ENCODE data around the gene C1orf50.

C1orf50 gene

DNA sequence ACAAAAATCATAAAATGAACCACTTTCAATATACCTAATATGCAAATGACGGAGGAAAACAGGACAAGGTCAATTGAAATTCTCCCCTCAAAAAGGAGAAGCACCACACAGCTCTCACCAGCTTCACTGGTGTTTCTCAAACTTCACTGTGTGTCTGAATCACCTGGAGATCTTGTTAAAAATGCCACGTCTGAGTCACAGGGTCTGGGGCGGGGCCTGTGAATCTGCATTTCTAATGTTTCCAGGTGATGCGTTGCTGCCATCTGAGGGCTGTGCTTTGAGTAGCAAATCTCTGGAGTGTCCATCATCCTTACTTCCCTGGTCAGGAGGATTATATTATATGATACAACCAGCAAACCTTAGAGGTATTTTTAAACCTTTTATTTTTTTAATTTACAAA lies 36.1 kb upstream of the C1orf50 start:
- POLR2A ChIA-PET (ENCODE audit: low non-redundant PET) = no interaction called here
- peak; percentile 32 for DNase-seq (ENCODE audit: low spot score)
- TF ChIP-seq, protein P1, sequence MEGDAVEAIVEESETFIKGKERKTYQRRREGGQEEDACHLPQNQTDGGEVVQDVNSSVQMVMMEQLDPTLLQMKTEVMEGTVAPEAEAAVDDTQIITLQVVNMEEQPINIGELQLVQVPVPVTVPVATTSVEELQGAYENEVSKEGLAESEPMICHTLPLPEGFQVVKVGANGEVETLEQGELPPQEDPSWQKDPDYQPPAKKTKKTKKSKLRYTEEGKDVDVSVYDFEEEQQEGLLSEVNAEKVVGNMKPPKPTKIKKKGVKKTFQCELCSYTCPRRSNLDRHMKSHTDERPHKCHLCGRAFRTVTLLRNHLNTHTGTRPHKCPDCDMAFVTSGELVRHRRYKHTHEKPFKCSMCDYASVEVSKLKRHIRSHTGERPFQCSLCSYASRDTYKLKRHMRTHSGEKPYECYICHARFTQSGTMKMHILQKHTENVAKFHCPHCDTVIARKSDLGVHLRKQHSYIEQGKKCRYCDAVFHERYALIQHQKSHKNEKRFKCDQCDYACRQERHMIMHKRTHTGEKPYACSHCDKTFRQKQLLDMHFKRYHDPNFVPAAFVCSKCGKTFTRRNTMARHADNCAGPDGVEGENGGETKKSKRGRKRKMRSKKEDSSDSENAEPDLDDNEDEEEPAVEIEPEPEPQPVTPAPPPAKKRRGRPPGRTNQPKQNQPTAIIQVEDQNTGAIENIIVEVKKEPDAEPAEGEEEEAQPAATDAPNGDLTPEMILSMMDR (conservative IDR thresholded peaks at IDR 0.05; ENCODE audit: low read depth) = no peak
- no peak overlapping the region for H3K27ac ChIP-seq
- CTCF ChIA-PET = interaction anchor here (0.6 to 0.7 kb wide), 2 partner anchors 152 to 153 kb away, joined by 3 to 5 read pairs; no protein-coding TSS in a partner anchor

DNA sequence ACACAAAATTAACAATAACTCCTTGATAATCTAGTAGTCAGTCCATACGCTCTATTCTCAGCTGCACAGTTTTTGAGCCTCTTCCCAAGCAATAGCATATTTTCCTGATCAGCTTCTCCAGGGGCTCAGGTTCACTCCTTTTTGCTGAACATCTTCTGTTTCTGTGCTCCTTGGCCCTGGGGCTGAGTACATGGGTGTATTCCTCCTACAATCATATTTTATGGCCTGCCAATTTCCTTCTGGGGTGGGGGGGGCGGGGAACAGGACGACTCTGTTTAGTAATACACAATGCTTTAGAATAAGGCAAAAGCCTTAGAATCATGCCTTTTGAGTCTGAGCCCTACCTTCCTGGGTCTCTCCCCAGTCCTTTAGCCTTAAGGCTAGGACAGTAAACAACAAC lies 35.5 kb upstream of the C1orf50 start:
- H3K27ac ChIP-seq = no peak overlapping the region
- POLR2A ChIA-PET (ENCODE audit: low non-redundant PET) = no interaction called here
- CTCF ChIA-PET = interaction anchor here (0.6 kb wide), 2 partner anchors 34 to 153 kb away, joined by 3 read pairs; no protein-coding TSS in a partner anchor

DNA sequence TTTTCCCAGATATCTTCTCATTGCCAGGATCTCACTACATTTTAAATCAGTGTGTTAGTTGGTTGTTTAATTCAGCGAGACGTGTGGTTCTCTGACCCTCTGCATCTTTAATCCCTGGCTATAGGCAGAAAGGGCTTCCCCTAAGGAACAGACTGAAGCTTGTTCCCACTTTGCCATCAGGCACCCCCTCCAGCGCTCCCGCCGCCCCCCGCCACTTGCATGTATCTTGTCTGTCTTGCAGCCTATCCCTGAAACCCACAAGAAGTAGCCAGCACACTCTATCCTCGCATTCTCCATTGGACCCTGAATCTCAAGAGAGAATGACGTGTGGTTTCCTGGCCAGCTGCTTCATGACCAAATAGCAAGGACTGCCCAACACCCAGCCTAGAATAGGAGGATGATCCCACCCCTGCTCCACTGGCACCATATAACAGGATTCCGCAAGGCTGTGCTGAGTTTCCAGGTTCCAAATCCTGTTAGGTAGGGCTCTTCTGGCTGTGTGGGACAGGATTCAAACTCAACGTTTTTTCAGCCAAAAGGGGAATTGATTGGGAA lies 34.8 kb upstream of the C1orf50 start:
- TF ChIP-seq, protein P1 (conservative IDR thresholded peaks at IDR 0.05; ENCODE audit: low read depth) = no peak
- no peak overlapping the region for H3K27ac ChIP-seq
- POLR2A ChIA-PET (ENCODE audit: low non-redundant PET) = no interaction called here
- CTCF ChIA-PET = interaction anchor here (0.6 kb wide), 1 partner anchor 34 kb away, joined by 3 read pairs; no protein-coding TSS in a partner anchor
- DNase-seq (ENCODE audit: low spot score) = no peak

More for the DNA sequence above, 35.5 kb upstream of the C1orf50 start:
- TF ChIP-seq, protein P1 (conservative IDR thresholded peaks at IDR 0.05; ENCODE audit: low read depth) = no peak
- DNase-seq (ENCODE audit: low spot score) = no peak

DNA sequence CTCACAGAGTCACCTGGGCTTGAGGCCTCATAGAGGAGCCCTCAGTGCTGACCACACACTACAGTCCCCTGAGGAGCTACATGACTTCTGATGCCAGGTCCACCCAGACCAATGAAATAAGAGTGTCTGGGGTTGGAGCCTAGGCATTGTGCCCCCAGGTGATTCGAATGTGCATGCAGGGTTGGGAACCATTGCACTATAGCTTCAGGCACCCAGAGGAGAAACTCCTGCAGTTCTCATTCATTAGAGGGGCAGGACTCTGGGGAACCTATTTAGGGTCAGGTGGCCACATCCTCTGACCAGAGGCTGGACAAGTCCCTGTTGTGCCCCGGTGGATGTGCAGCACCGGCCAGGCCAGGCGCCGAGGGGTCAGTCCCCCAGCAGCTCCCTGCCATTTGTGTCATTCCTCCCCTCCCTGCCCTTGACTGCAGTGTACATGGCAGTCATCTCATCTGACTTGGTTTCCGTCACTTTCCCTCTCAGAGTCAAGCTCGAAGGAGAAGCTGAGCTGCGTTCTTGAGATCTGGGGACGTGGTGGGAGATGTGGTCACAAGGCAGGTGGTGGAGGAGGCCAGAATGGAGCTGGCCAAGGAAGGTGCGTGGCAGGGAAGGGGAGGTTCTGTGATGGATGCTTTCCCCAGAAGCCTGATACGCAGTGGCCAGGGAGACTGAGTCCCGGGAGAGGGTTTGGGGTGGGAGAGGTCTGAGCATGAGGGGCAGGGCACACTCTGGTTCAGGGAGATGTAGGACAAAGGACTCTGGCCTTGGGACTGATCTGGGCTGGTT lies 33.4 kb upstream of the C1orf50 start:
- DNase-seq (ENCODE audit: low spot score) = no peak
- POLR2A ChIA-PET (ENCODE audit: low non-redundant PET) = no interaction called here
- CTCF ChIA-PET = interaction anchor here (0.6 kb wide), 1 partner anchor 1235 kb away, joined by 3 read pairs; no protein-coding TSS in a partner anchor
- no peak overlapping the region for H3K27ac ChIP-seq
- TF ChIP-seq, protein P1 (conservative IDR thresholded peaks at IDR 0.05; ENCODE audit: low read depth) = no peak

DNA sequence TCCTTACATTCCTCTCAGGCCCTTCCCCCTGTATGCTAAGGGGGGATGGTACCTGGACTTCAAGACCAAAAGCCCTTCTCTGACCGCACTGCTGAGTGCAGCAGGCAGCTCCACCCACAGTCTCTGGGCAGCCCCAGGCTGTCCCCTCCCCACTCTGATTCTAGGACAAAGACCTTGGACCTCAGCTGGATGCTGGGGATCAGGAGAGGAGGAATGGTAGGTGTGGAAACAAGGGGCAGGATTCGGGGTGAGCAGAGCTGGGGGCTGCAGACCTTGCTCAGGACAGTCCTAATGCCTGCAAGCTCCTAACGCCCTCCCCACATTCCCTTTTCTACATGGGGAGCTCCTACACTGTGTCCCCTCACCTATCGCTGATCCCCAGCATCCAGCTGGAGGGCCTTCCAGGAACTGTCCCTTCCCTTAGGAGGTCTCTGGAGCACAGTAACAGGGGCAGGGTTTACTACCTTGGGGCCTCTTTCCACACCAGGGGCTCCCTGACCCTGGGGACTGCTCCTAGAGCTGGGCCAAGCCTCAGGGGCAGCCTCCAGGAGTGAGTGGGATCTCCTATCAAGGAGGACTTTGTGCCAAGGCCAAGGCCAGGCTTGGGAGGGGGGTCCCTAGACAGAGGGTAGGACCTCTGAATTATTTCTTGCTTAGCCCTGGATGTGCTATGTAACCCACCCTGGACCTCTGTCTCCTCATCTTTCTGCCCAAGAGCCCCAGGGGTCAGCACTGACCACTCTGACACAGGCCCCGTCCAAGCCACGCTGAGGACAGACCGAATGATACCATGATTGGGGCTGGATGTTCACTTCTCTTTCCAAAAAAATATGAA lies 32.6 kb upstream of the C1orf50 start:
- ChIA-PET CTCF (interaction anchor here (0.6 kb wide), 1 partner anchor 241 kb away, joined by 3 read pairs; no protein-coding TSS in a partner anchor), POLR2A (ENCODE audit: low non-redundant PET) (no interaction called here)
- DNase-seq (ENCODE audit: low spot score) = no peak
- TF ChIP-seq, protein P1 (conservative IDR thresholded peaks at IDR 0.05; ENCODE audit: low read depth) = no peak
- H3K27ac ChIP-seq = no peak overlapping the region

DNA sequence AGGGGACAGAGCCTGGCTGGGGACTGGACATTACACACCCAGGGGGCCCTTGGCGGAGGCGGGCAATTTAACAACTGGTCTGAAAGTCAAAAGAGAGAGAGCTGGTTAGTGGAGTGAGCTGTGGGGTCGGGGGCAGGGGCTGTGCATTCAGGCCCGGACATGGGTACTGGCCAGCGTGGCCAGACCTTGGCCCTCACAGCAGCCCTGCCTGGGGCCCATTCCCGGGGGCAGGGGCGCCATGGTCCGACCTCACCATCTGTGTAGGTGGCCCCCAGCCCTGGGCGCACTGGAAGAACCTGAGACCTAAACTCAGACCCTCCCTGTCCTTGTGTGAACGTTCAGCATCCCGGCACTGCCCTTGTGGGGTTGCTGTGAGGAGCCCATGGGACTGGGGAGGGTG lies 32.0 kb upstream of the C1orf50 start:
- TF ChIP-seq, protein P1 (conservative IDR thresholded peaks at IDR 0.05; ENCODE audit: low read depth) = no peak
- ChIA-PET POLR2A (ENCODE audit: low non-redundant PET) (interaction anchor here (0.6 kb wide), 1 partner anchor 588 kb away, joined by 7 read pairs; no protein-coding TSS in a partner anchor), CTCF (interaction anchor here (0.6 kb wide), 2 partner anchors 31 to 240 kb away, joined by 3 to 4 read pairs; no protein-coding TSS in a partner anchor)
- H3K27ac ChIP-seq = no peak overlapping the region
- DNase-seq (ENCODE audit: low spot score) = no peak

Measured in RWPE1 (cell line).